ENCODE results near the gene IL17REL. TPM values are rescaled to one million over a fixed set of nuclear protein-coding genes. Genes with fewer than 3 reads are reported as not detected.

IL17REL gene
- total and polyA plus RNA-seq, 10 of the 15 experiments (the other 5 are each of a cell fraction or from before 2014, with no cell fraction given): 0.03 TPM; not detected in 9

- ChIA-PET RAD21 (ENCODE audit: unreplicated experiment) (no interaction called here), CTCF (no interaction called here), POLR2A (no interaction called here), SMC1A (ENCODE audit: uncharacterized antibody, unreplicated experiment) (no interaction called here)
- H3K27me3 ChIP-seq (replicated peaks in 1 of 2; ENCODE audit: control insufficient read depth in 2 of 2, insufficient read depth in 2 of 2, low read length in 1 of 2): no peaks in the 10 kb centered on the region
- DNase-seq (ENCODE audit: low read depth, low spot score) (no peak), ATAC-seq (peak; percentile 35), FAIRE-seq (no peak)
- no peaks in the 10 kb centered on the region for H4K20me1 ChIP-seq (ENCODE audit: control insufficient read depth, insufficient read depth)
- H3K4me2 ChIP-seq (ENCODE audit: control insufficient read depth, insufficient read depth): no peak overlapping the region
- H3K36me3 ChIP-seq (ENCODE audit: control insufficient read depth in 2 of 2, insufficient read depth in 2 of 2, low read length in 1 of 2): no peaks in the 10 kb centered on the region
- intact Hi-C loops (cut with micrococcal nuclease; ENCODE audit: unreplicated experiment): no loop called here
- H3K9me3 ChIP-seq (replicated peaks; ENCODE audit: control insufficient read depth, insufficient read depth, low read length): no peaks in the 10 kb centered on the region
- no peak overlapping the region for H3K27ac ChIP-seq (ENCODE audit: control insufficient read depth, insufficient read depth)
- 58% methylated on average over 23 of the region's 70 CpGs for WGBS (ENCODE audit: insufficient coverage, insufficient replicate concordance, low lambda C conversion rate, missing lambda C conversion rate)
- no peak overlapping the region for H2AFZ ChIP-seq (ENCODE audit: control insufficient read depth, low read depth, low read length)
- TF ChIP-seq, protein P1, sequence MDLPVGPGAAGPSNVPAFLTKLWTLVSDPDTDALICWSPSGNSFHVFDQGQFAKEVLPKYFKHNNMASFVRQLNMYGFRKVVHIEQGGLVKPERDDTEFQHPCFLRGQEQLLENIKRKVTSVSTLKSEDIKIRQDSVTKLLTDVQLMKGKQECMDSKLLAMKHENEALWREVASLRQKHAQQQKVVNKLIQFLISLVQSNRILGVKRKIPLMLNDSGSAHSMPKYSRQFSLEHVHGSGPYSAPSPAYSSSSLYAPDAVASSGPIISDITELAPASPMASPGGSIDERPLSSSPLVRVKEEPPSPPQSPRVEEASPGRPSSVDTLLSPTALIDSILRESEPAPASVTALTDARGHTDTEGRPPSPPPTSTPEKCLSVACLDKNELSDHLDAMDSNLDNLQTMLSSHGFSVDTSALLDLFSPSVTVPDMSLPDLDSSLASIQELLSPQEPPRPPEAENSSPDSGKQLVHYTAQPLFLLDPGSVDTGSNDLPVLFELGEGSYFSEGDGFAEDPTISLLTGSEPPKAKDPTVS (IDR thresholded peaks at IDR 0.05; ENCODE audit: low read depth, low read length): no peak
- TF ChIP-seq EGR1 (IDR thresholded peaks at IDR 0.05; ENCODE audit: borderline replicate concordance in 1 of 2, low read depth in 2 of 2, low read length in 2 of 2): no peak
- TF ChIP-seq PML (IDR thresholded peaks at IDR 0.05; ENCODE audit: low read length): no peak
- TF ChIP-seq, protein P2, sequence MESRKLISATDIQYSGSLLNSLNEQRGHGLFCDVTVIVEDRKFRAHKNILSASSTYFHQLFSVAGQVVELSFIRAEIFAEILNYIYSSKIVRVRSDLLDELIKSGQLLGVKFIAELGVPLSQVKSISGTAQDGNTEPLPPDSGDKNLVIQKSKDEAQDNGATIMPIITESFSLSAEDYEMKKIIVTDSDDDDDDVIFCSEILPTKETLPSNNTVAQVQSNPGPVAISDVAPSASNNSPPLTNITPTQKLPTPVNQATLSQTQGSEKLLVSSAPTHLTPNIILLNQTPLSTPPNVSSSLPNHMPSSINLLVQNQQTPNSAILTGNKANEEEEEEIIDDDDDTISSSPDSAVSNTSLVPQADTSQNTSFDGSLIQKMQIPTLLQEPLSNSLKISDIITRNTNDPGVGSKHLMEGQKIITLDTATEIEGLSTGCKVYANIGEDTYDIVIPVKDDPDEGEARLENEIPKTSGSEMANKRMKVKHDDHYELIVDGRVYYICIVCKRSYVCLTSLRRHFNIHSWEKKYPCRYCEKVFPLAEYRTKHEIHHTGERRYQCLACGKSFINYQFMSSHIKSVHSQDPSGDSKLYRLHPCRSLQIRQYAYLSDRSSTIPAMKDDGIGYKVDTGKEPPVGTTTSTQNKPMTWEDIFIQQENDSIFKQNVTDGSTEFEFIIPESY (IDR thresholded peaks at IDR 0.05): no peak
- no peak for TF ChIP-seq POU2F2 (IDR thresholded peaks at IDR 0.05; ENCODE audit: borderline replicate concordance, low read depth, low read length)
- TF ChIP-seq RB1 (IDR thresholded peaks at IDR 0.05; ENCODE audit: borderline replicate concordance): no peak
- TF ChIP-seq ZNF207 (IDR thresholded peaks at IDR 0.05; ENCODE audit: borderline replicate concordance): no peak
- no peak for TF ChIP-seq NBN (IDR thresholded peaks at IDR 0.05)
- TF ChIP-seq MAX (IDR thresholded peaks at IDR 0.05; ENCODE audit: low read depth, low read length): no peak
- TF ChIP-seq YBX1 (IDR thresholded peaks at IDR 0.05): no peak
- no peak for TF ChIP-seq BCL11A (IDR thresholded peaks at IDR 0.05; ENCODE audit: low read depth, low read length)
- TF ChIP-seq, protein P3, sequence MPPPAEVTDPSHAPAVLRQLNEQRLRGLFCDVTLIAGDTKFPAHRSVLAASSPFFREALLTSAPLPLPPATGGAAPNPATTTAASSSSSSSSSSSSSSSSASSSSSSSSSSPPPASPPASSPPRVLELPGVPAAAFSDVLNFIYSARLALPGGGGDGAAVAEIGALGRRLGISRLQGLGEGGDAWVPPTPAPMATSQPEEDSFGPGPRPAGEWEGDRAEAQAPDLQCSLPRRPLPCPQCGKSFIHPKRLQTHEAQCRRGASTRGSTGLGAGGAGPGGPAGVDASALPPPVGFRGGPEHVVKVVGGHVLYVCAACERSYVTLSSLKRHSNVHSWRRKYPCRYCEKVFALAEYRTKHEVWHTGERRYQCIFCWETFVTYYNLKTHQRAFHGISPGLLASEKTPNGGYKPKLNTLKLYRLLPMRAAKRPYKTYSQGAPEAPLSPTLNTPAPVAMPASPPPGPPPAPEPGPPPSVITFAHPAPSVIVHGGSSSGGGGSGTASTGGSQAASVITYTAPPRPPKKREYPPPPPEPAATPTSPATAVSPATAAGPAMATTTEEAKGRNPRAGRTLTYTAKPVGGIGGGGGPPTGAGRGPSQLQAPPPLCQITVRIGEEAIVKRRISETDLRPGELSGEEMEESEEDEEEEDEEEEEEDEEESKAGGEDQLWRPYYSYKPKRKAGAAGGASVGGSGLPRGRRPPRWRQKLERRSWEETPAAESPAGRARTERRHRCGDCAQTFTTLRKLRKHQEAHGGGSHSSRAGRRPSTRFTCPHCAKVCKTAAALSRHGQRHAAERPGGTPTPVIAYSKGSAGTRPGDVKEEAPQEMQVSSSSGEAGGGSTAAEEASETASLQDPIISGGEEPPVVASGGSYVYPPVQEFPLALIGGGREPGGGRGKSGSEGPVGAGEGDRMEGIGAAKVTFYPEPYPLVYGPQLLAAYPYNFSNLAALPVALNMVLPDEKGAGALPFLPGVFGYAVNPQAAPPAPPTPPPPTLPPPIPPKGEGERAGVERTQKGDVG (CRISPR knock-in tag; IDR thresholded peaks at IDR 0.05): no peak
- TF ChIP-seq ZNF274 (IDR thresholded peaks at IDR 0.05; ENCODE audit: insufficient read depth, insufficient read length): no peak
- H3K4me1 ChIP-seq (ENCODE audit: control insufficient read depth, insufficient read depth, low read length): no peaks in the 10 kb centered on the region
- no TSS peak for BruUV-seq (replicated peaks)
- in situ Hi-C loops (cut with MboI): no loop called here
- no peaks in the 10 kb centered on the region for H3K79me2 ChIP-seq (ENCODE audit: control insufficient read depth, insufficient read depth, low read length)
- H3K9ac ChIP-seq (ENCODE audit: control insufficient read depth, insufficient read depth, low read length): no peak overlapping the region
- H3K4me3 ChIP-seq: no peak overlapping the region
These were observed 13.3 kb downstream of the IL17REL start for GRCh38 chr22:49999063-49999945.
